Mesothelial cell of epicardium (in vitro differentiated cells): ENCODE results near the gene LYRM4. TPM values are rescaled to one million over a fixed set of nuclear protein-coding genes. Genes with fewer than 3 reads are reported as not detected.

Experiments used
- DNase-seq, 2 experiments: peaks; one replicate each; pipeline ENCODE4 v3.0.0; 2021; ENCODE audit warnings: low spot score in 2 of 2; ENCODE audit not compliant: unreplicated experiment in 2 of 2
- H3K27ac Mint-ChIP-seq: 2 replicates; pipeline ENCODE4 v1.8.0; 2021; ENCODE audit warnings: mixed read lengths
- H3K27me3 Mint-ChIP-seq: 2 replicates; pipeline ENCODE4 v1.8.0; 2021; ENCODE audit warnings: low read depth, mixed read lengths
- H3K36me3 Mint-ChIP-seq: 2 replicates; pipeline ENCODE4 v1.8.0; 2021; ENCODE audit warnings: mixed read lengths
- H3K4me1 Mint-ChIP-seq: 2 replicates; pipeline ENCODE4 v1.8.0; 2021; ENCODE audit warnings: mixed read lengths
- H3K4me3 Mint-ChIP-seq: 2 replicates; pipeline ENCODE4 v1.8.0; 2021; ENCODE audit warnings: mild to moderate bottlenecking, moderate library complexity, mixed read lengths
- H3K9me3 Mint-ChIP-seq: 2 replicates; pipeline ENCODE4 v1.8.0; 2021; ENCODE audit warnings: mixed read lengths
- total RNA-seq: library from RNA; stranded (reverse); gene quantifications from 3 replicates; pipeline ENCODE4 v1.2.1, GENCODE V29; 2021
- TF ChIP-seq, protein P1 (sequence below): fragments of 200-600 bp; sonication (generic); IDR thresholded peaks from one replicate; pipeline ENCODE4 v1.5.0; 2021; ENCODE audit warnings: antibody characterized with exemption; ENCODE audit not compliant: unreplicated experiment

The LYRM4 gene
- total RNA-seq, 1 donor from 2014 or later = 35.5 TPM

DNA sequence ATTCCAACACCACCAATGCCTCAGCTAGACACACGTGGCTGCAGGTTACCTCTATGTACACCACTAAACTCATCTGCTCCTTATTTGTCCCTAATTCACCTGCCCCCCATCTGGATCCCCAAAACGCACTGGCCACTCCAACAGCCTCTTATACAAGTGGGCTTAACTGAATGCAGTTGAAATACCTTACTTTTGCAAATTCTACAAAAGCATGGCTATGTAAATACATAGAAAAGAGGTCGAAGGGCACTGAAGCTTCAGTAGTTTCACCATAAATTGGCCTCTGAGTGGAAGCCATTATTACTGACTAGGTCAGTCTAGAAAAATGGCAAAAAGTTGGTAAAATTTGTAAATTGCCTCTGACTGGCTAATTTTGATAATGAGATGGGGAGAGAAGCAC is 186.8 kb downstream of the LYRM4 start:
- H3K36me3 Mint-ChIP-seq = no peaks in the 10 kb centered on the region
- H3K4me1 Mint-ChIP-seq = no peaks in the 10 kb centered on the region
- H3K4me3 Mint-ChIP-seq = no peak overlapping the region
- H3K27me3 Mint-ChIP-seq = no peaks in the 10 kb centered on the region
- H3K9me3 Mint-ChIP-seq = peaks cover 2% of the 10 kb centered on the region
- DNase-seq = no peak
- H3K27ac Mint-ChIP-seq = no peak overlapping the region
- TF ChIP-seq, protein P1, sequence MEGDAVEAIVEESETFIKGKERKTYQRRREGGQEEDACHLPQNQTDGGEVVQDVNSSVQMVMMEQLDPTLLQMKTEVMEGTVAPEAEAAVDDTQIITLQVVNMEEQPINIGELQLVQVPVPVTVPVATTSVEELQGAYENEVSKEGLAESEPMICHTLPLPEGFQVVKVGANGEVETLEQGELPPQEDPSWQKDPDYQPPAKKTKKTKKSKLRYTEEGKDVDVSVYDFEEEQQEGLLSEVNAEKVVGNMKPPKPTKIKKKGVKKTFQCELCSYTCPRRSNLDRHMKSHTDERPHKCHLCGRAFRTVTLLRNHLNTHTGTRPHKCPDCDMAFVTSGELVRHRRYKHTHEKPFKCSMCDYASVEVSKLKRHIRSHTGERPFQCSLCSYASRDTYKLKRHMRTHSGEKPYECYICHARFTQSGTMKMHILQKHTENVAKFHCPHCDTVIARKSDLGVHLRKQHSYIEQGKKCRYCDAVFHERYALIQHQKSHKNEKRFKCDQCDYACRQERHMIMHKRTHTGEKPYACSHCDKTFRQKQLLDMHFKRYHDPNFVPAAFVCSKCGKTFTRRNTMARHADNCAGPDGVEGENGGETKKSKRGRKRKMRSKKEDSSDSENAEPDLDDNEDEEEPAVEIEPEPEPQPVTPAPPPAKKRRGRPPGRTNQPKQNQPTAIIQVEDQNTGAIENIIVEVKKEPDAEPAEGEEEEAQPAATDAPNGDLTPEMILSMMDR = no peak

- H3K27me3 Mint-ChIP-seq = no peaks in the 10 kb centered on the region
- H3K4me3 Mint-ChIP-seq = no peak overlapping the region
- DNase-seq = no peak
- peaks cover under 1% of the 10 kb centered on the region for H3K9me3 Mint-ChIP-seq
- no peak overlapping the region for H3K27ac Mint-ChIP-seq
- H3K4me1 Mint-ChIP-seq = no peaks in the 10 kb centered on the region
- TF ChIP-seq, protein P1 = no peak
- H3K36me3 Mint-ChIP-seq = no peaks in the 10 kb centered on the region
These were observed 188.3 kb downstream of the LYRM4 start for GRCh38 chr6:5072440-5072839.

- Mint-ChIP-seq H3K36me3 (no peaks in the 10 kb centered on the region), H3K27me3 (no peaks in the 10 kb centered on the region), H3K9me3 (peaks cover 5% of the 10 kb centered on the region), H3K4me3 (no peak overlapping the region), H3K27ac (no peak overlapping the region), H3K4me1 (no peaks in the 10 kb centered on the region)
- DNase-seq = no peak
- TF ChIP-seq, protein P1 = no peak
These were observed 189.5 kb downstream of the LYRM4 start for GRCh38 chr6:5071216-5071615.

DNA sequence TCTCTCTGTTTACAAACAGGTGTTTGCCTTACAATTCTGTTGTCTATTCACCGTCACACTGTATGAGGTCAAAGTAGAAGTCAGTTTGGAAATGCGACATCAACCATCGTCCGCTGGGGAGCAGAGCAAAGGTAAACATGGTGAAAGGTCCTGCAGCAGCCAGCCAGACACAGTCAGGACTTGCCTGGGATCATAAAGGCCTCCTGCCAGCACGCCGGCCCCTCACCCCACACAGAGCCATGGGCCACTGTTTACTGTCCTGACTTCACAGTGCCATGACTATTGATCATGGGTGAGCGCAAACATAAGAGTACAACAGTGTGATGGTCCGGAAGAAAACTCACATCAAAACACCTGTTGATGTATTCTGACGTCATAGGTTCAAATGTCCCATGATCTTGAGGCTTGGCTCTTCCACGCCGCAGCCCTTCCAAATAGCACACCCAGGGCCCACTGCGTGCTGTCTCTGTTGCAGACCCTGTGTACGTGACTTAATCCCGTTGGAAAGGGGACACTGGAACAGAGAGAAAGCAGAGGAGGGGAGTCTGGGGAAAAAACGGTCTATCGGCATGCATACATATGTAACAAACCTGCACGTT is 192.5 kb downstream of the LYRM4 start:
- DNase-seq = no peak
- Mint-ChIP-seq H3K9me3 (peaks cover 5% of the 10 kb centered on the region), H3K36me3 (no peaks in the 10 kb centered on the region), H3K27me3 (no peaks in the 10 kb centered on the region), H3K4me1 (no peaks in the 10 kb centered on the region), H3K27ac (no peak overlapping the region), H3K4me3 (no peak overlapping the region)
- TF ChIP-seq, protein P1 = no peak

- H3K9me3 Mint-ChIP-seq = peaks cover 5% of the 10 kb centered on the region
- TF ChIP-seq, protein P1 = no peak
- no peak for DNase-seq
- H3K36me3 Mint-ChIP-seq = no peaks in the 10 kb centered on the region
- no peaks in the 10 kb centered on the region for H3K27me3 Mint-ChIP-seq
- no peak overlapping the region for H3K4me3 Mint-ChIP-seq
- no peaks in the 10 kb centered on the region for H3K4me1 Mint-ChIP-seq
- no peak overlapping the region for H3K27ac Mint-ChIP-seq
These were observed 193.4 kb downstream of the LYRM4 start for GRCh38 chr6:5067305-5067704.
